NB4 (cell line): Measurements from ENCODE around the gene G3BP1.
"Not testable (repeated sequence)": the region's sequence is repeated elsewhere in the genome, so short reads cannot be mapped to it uniquely, and the experiment has no call there.

ENCODE experiments used
- DNase-seq: peaks from one replicate; pipeline ENCODE4 v3.0.0; 2010; ENCODE audit warnings: low read depth
- H3K4me3 ChIP-seq: one replicate; pipeline ENCODE4 v1.5.1; 2011; ENCODE audit warnings: mild to moderate bottlenecking, low read depth, low read length, moderate library complexity
- MYC ChIP-seq: IDR thresholded peaks from 2 replicates; pipeline ENCODE4 v1.6.1; 2011; ENCODE audit warnings: low read depth, low read length
- POLR2A ChIP-seq: IDR thresholded peaks from 2 replicates; pipeline ENCODE4 v1.6.1; 2011; ENCODE audit warnings: mild to moderate bottlenecking; ENCODE audit not compliant: insufficient read length; ENCODE audit errors: extremely low read depth
- TF ChIP-seq, protein P1 (sequence below): IDR thresholded peaks from 2 replicates; pipeline ENCODE4 v1.6.1; 2011; ENCODE audit warnings: low read depth, low read length
- TF ChIP-seq, protein P2 (sequence below): IDR thresholded peaks from one replicate; pipeline ENCODE4 v1.5.1; 2012; ENCODE audit warnings: low read depth, low read length

G3BP1 gene

DNA sequence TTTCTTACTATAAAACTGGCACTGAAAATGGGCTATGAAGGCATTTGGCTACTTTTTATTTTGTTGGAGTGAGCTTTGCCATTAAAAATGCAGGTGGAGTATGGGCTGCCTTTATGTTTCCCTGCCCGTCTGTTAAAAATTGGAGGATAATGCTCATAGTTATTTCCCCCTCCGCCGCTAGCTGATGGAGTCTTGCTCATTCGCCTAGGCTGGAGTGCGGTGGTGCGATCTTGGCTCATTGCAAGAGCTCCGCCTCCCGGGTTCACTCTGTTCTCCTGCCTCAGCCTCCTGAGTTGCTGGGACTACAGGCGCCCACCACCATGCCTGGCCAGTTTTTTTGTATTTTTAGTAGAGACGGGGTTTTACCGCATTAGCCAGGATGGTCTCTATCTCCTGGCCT, 8.6 kb downstream of the G3BP1 start:
- no peak overlapping the region for H3K4me3 ChIP-seq
- TF ChIP-seq, protein P1, sequence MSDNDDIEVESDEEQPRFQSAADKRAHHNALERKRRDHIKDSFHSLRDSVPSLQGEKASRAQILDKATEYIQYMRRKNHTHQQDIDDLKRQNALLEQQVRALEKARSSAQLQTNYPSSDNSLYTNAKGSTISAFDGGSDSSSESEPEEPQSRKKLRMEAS, result no peak
- no peak for TF ChIP-seq POLR2A
- no peak for DNase-seq

GRCh38 chr5:151781201-151781600, 9.4 kb downstream of the G3BP1 start:
- H3K4me3 ChIP-seq, result no peak overlapping the region
- TF ChIP-seq, protein P1, result no peak
- TF ChIP-seq POLR2A, result no peak
- TF ChIP-seq, protein P2, sequence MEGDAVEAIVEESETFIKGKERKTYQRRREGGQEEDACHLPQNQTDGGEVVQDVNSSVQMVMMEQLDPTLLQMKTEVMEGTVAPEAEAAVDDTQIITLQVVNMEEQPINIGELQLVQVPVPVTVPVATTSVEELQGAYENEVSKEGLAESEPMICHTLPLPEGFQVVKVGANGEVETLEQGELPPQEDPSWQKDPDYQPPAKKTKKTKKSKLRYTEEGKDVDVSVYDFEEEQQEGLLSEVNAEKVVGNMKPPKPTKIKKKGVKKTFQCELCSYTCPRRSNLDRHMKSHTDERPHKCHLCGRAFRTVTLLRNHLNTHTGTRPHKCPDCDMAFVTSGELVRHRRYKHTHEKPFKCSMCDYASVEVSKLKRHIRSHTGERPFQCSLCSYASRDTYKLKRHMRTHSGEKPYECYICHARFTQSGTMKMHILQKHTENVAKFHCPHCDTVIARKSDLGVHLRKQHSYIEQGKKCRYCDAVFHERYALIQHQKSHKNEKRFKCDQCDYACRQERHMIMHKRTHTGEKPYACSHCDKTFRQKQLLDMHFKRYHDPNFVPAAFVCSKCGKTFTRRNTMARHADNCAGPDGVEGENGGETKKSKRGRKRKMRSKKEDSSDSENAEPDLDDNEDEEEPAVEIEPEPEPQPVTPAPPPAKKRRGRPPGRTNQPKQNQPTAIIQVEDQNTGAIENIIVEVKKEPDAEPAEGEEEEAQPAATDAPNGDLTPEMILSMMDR, result no peak
- TF ChIP-seq MYC, result no peak
- no peak for DNase-seq

DNA sequence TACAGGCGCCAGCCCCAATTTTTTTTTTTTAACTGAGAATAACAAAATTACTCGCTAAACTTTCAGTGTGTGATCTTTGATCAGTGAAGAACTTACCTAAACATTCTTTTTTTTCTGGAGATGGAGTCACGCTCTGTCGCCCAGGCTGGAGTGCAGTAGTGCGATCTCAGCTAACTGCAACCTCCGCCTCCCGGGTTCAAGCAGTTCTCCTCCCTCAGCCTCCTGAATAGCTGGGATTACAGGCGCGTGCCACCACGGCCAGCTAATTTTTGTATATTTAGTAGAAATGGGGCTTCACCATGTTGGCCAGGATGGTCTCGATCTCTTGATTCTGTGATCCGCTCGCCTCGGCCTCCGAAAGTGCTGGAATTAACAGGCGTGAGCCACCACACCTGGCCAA, 11.9 kb downstream of the G3BP1 start:
- H3K4me3 ChIP-seq, DNase-seq: not testable (repeated sequence)

DNA sequence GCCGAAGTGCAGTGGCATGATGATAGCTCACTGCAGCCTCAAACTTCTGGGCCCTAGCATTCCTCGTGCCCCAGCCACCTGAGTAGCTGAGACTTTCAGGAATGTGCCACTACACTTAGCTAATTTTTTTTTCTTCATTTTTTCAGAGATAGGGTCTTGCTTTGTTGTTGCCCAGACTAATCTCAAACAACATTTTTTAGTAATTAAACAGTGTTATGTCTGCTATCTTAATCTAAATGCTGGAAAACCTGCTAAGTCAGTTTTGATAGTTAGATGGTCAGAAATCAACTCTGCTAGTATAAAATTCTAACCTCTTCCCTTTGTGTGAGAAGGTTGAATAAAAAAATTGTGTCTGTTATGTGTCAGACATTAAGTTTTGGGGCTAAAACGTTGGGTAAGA, 12.4 kb downstream of the G3BP1 start:
- no peak for DNase-seq
- TF ChIP-seq, protein P2, result no peak
- TF ChIP-seq MYC, result no peak
- TF ChIP-seq, protein P1, result no peak
- no peak for TF ChIP-seq POLR2A
- H3K4me3 ChIP-seq, result no peak overlapping the region

- no peak for DNase-seq
- no peak overlapping the region for H3K4me3 ChIP-seq
- no peak for TF ChIP-seq MYC
These were observed 14.7 kb downstream of the G3BP1 start for GRCh38 chr5:151786468-151786867.

GRCh38 chr5:151787817-151788216, 16.1 kb downstream of the G3BP1 start:
- TF ChIP-seq MYC (no peak), POLR2A (no peak)
- TF ChIP-seq, protein P2, result no peak
- TF ChIP-seq, protein P1, result no peak
- DNase-seq, result no peak
- H3K4me3 ChIP-seq, result no peak overlapping the region

DNA sequence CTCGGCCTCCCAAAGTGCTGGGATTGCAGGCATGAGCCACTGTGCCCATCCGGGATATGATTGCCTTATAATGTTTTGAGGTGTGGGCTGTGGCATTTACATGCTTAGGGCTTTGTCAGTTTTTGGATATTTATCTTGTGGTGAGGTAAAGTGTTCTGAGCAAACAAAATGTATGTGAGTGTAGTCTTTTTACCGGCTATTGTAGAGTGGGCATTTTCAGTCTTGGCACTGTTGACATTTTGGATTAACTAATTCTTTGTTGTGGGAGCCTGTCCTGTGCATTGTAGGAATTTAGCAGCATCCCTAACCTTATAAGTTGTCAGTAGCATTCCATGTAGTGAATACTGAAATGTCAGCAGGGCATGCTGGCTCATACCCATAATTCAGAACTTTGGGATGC, 21.6 kb downstream of the G3BP1 start:
- no peak overlapping the region for H3K4me3 ChIP-seq
- no peak for DNase-seq
- no peak for TF ChIP-seq POLR2A
- TF ChIP-seq MYC, result no peak
- TF ChIP-seq, protein P1, result no peak
- TF ChIP-seq, protein P2, result no peak
